GM10847 (cell line): ENCODE data around the gene MYO5A.

Experiments used
- POLR2A ChIP-seq: IDR thresholded peaks from 2 replicates; pipeline ENCODE4 v1.6.1; 2011; ENCODE audit not compliant: insufficient read length; ENCODE audit errors: extremely low read depth

Gene MYO5A

DNA sequence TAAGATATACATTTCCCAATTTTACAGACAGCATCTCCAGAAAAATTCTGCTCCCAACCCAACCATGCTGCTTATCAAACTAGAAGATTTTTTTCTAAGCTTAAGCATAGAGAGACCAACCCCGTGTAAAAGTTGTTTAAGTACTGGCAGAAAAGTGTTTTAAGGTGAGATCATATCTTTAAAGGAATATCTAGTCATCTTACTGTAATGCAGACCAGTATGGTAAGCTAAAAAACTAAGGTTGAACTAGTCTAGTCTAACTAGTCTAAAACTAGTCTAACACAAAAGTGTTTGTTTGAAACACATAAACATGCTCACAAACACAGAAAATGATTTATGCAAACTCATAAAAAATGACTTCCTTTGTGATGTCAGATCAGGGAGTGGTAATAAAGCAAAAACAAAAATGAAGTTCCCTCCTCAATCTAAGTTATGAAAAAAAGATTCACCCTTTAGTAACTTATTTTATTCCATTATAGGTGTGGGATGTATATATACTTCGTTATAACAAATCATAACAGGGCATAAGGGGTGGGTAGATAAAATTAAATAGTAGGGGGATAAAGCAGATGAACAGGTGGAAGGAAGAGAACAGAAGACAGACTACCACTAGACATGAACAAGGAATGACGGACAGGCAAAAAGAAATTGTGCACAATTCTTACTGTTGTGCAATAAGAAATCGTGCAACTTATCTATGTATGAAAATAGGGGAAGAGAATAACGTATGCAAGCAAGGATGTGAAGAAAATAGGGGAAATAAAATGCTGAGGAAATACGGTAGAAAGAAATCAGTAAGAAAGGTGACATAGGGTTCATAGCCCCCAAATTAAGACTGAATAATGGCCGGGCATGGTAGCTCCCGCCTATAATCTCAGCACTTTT is 10.0 kb downstream of the MYO5A start:
- no peak for TF ChIP-seq POLR2A

- TF ChIP-seq POLR2A, result no peak
Observed at GRCh38 chr15:52517014-52517413, 11.7 kb downstream of the MYO5A start.

GRCh38 chr15:52515343-52515742 is 13.3 kb downstream of the MYO5A start:
- no peak for TF ChIP-seq POLR2A

GRCh38 chr15:52514482-52514881 is 14.2 kb downstream of the MYO5A start:
- no peak for TF ChIP-seq POLR2A

DNA sequence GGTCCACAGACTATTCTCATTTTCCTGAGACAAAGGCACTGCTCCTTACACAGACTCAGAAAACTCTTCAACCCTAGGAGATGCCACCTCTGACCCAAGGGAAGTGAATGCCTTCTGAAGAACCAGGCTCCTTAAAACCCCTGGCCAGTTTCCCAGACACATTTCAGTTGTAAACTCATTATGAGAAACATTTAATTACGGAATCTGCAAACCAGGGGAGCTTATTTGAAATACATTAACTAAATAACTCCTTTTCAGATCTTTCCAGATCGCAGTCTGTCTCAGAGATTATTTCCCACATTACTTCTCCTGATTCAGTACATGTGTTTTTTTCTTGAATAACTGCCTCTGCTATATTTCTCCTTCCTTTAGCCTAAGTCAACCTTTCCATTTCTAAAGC is 17.6 kb downstream of the MYO5A start:
- TF ChIP-seq POLR2A, result no peak

GRCh38 chr15:52509500-52510245 is 19.0 kb downstream of the MYO5A start:
- TF ChIP-seq POLR2A, result no peak

- TF ChIP-seq POLR2A, result no peak
Observed at GRCh38 chr15:52506549-52506948, 22.1 kb downstream of the MYO5A start.

- TF ChIP-seq POLR2A, result no peak
Observed at GRCh38 chr15:52505151-52505550, 23.5 kb downstream of the MYO5A start.

DNA sequence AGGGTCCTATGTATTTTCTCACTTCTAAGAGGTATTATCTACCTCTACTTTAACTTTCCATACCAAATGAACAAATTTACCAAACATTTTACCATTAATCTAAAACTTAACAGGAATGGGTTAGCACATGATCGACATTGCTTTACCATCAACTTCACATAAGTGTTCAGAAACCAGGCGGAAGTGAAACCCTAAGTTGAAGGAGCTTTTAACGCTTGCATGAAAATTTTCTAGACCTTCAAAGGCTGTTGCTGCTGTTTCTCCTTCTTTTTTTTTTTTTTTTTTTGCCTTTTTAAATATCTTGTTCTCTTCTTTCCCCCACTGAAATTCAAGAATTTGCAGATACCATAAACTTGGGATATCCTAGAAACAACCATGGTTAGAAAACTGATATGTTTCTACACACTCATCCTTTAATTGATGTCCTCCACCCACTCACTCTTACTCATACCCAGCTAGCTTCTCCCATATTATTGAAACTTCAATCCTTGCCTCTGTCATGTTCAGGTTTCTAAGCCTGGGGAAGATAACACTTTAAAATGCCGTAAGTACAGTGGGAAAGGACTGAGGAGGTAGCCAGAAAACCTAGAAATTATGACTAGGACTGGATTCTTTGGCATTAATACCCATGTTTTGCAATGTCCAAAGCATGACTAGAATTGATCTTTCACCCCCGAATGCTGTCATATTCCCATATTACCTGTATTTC is 24.7 kb downstream of the MYO5A start:
- TF ChIP-seq POLR2A, result no peak

DNA sequence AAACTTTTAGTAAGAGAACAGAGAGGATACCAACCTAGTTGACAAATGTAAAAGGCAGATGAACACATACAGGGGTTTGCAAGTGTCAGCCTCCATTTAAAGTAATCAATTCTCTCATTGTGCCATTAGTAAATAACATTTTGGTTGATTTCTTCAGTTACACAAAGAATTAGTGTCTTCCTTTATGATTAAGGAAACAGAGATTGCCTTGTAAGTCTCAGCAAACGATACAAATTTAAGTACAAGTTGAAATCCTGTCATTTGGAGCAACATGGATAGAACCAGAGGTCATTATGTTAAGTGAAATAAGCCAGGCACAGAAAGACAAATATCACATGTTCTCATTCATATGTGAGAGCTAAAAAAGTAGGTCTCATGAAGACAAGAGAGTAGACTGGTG is 26.1 kb downstream of the MYO5A start:
- TF ChIP-seq POLR2A, result no peak

DNA sequence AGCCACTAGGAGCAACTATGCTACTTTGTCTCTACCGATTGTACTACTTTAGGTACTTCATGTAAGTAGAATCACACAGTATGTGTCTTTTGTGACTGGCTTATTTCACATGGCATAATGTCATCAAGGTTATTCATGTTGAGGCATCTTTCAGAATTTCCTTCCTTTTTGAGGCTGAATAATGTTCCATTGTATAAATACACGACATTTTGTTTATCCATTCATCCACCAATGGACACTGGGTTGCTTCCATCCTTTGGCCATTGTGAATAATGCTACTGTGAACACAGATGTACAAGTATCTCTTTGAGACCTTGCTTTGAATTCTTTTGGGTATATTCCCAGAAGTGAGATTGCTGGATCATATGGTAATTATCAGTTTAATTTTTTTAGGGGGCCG is 29.2 kb downstream of the MYO5A start:
- TF ChIP-seq POLR2A, result no peak

- TF ChIP-seq POLR2A, result no peak
Observed at GRCh38 chr15:52498706-52499105, 30.0 kb downstream of the MYO5A start.

DNA sequence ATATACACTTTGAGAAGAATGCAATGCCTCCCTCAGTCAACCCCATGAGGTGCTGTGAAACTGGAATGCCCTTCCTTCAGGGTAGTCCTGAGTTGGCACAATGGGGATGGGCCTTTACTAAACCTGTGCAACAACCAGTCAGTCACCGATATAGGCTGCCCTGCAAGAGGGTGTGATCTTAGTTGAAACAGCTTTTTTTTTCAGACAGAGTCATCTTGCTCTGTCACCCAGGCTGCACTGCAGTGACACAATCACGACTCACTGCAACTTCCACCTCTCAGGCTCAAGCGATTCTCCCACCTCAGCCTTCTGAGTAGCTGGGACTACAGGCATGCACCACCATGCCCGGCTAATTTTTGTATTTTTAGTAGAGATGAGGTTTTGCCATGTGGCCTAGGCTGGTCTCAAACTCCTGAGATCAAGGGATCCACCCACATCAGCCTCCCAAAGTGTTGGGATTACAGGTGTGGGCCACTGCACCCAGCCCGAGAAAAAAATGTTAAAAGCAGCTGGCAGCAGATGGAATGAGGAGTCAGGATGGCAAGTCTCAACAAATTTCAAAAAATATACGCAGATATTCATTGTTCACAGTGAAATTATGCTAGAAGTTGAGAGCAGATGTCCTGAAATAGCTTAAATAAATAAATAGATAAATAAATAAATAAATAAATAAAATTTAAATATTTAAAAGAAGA is 31.8 kb downstream of the MYO5A start:
- TF ChIP-seq POLR2A, result no peak

GRCh38 chr15:52496175-52496574 is 32.5 kb downstream of the MYO5A start:
- TF ChIP-seq POLR2A, result no peak

GRCh38 chr15:52495125-52495524 is 33.6 kb downstream of the MYO5A start:
- TF ChIP-seq POLR2A, result no peak
